GM12878 (cell line): ENCODE data around the gene SELPLG. TPM values are rescaled to one million over a fixed set of nuclear protein-coding genes. Genes with fewer than 3 reads are reported as not detected.
A peak's percentile ranks its signal among the peaks of the same experiment; 100 is the strongest.

Experiments used
- ATAC-seq: fragments of 200-7000 bp; cut with Tn5 transposase; 3 replicates; pipeline ENCODE4 v1.9.1; 2020; ENCODE audit warnings: mild to moderate bottlenecking, moderate library complexity
- BruUV-seq: library from RNA; stranded (reverse); fragments of 400-500 nt; replicated peaks from 2 replicates; lab custom pipeline; 2021; lab: Mats Ljungman, UMichigan
- CTCF ChIA-PET: fragments of 300-600 bp; sonication (Branson Sonifier 250); formaldehyde crosslinking; extraction: SDS; loops from one replicate; lab custom pipeline; 2021; ENCODE audit warnings: inconsistent platforms; lab: Yijun Ruan, JAX
- POLR2A ChIA-PET: fragments of 350-600 bp; formaldehyde crosslinking; extraction: SDS; loops from one replicate; lab custom pipeline; 2021; ENCODE audit warnings: inconsistent platforms; lab: Charles Lee
- RAD21 ChIA-PET: fragments of 300-600 bp; sonication (Branson Sonifier 250); formaldehyde crosslinking; loops from one replicate; lab custom pipeline; 2023; ENCODE audit warnings: antibody characterized with exemption; ENCODE audit not compliant: unreplicated experiment; lab: Charles Lee
- SMC1A ChIA-PET: fragments of 300-600 bp; sonication (Branson Sonifier 250); formaldehyde crosslinking; loops from one replicate; lab custom pipeline; 2023; ENCODE audit not compliant: unreplicated experiment, uncharacterized antibody; lab: Charles Lee
- DNase-seq: peaks from one replicate; pipeline ENCODE4 v3.0.0-alpha.2; 2011; ENCODE audit warnings: low read depth, low spot score
- FAIRE-seq: peaks from 3 replicates; lab custom pipeline; 2011; peaks lifted over from hg19 to GRCh38; lab: Jason Lieb, UNC
- H2AFZ ChIP-seq: 2 replicates; pipeline ENCODE4 v1.6.0; 2011; ENCODE audit warnings: low read depth, low read length, control low read depth; ENCODE audit not compliant: control insufficient read depth
- H3K27ac ChIP-seq: 2 replicates; pipeline ENCODE4 v1.5.1; 2011; ENCODE audit warnings: control low read depth; ENCODE audit not compliant: control insufficient read depth, insufficient read depth
- H3K27me3 ChIP-seq, 2 experiments: replicated peaks in 1 of 2; 2 replicates each; pipeline versions ENCODE4 v1.6.0 to v1.6.1; 2011; ENCODE audit warnings: low read length in 1 of 2; ENCODE audit not compliant: control insufficient read depth in 2 of 2, insufficient read depth in 2 of 2
- H3K36me3 ChIP-seq, 2 experiments: 2 replicates each; pipeline ENCODE4 v1.5.1; 2011; ENCODE audit warnings: low read length in 1 of 2; ENCODE audit not compliant: control insufficient read depth in 2 of 2, insufficient read depth in 2 of 2
- H3K4me1 ChIP-seq: 2 replicates; pipeline ENCODE4 v1.6.1; 2011; ENCODE audit warnings: mild to moderate bottlenecking, low read length, moderate library complexity, mixed read lengths; ENCODE audit not compliant: control insufficient read depth, insufficient read depth
- H3K4me2 ChIP-seq: 2 replicates; pipeline ENCODE4 v1.6.0; 2011; ENCODE audit warnings: control low read depth; ENCODE audit not compliant: control insufficient read depth, insufficient read depth
- H3K4me3 ChIP-seq: fragments of 200-600 bp; sonication (generic); 2 replicates; pipeline ENCODE4 v1.5.1; 2016
- H3K79me2 ChIP-seq: 2 replicates; pipeline ENCODE4 v1.6.0; 2011; ENCODE audit warnings: low read length; ENCODE audit not compliant: control insufficient read depth, insufficient read depth
- H3K9ac ChIP-seq: 2 replicates; pipeline ENCODE4 v1.8.0; 2011; ENCODE audit warnings: low read length, control low read depth, mixed read lengths; ENCODE audit not compliant: control insufficient read depth, insufficient read depth
- H3K9me3 ChIP-seq: replicated peaks from 3 replicates; pipeline ENCODE4 v1.5.1; 2011; ENCODE audit warnings: mild to moderate bottlenecking, low read length; ENCODE audit not compliant: control insufficient read depth, insufficient read depth
- H4K20me1 ChIP-seq: 2 replicates; pipeline ENCODE4 v1.6.0; 2011; ENCODE audit not compliant: control insufficient read depth, insufficient read depth
- ATF7 ChIP-seq: fragments of 450-650 bp; IDR thresholded peaks from 2 replicates; pipeline ENCODE4 v1.6.1; 2016; ENCODE audit warnings: low read depth, mild to moderate bottlenecking
- CHD2 ChIP-seq: IDR thresholded peaks from 2 replicates; pipeline ENCODE4 v1.6.1; 2011; ENCODE audit warnings: low read depth, low read length, improper control_type of control experiment, borderline replicate concordance
- DPF2 ChIP-seq: fragments of 450-650 bp; IDR thresholded peaks from 2 replicates; pipeline ENCODE4 v1.6.1; 2017; ENCODE audit warnings: mild to moderate bottlenecking
- ESRRA ChIP-seq: IDR thresholded peaks from 2 replicates; pipeline ENCODE4 v1.6.1; 2012; ENCODE audit warnings: mild to moderate bottlenecking, low read length, improper control_type of control experiment
- GATAD2B ChIP-seq: fragments of 450-650 bp; conservative IDR thresholded peaks from 2 replicates; pipeline ENCODE4 v1.6.1; 2017; ENCODE audit warnings: low read depth, mild to moderate bottlenecking, moderate library complexity
- HDAC2 ChIP-seq: fragments of 200-600 bp; sonication (generic); IDR thresholded peaks from 2 replicates; pipeline ENCODE4 v1.6.1; 2017
- HDAC6 ChIP-seq: fragments of 200-600 bp; sonication (generic); IDR thresholded peaks from one replicate; pipeline ENCODE4 v1.8.0; 2017; ENCODE audit warnings: antibody characterized with exemption; ENCODE audit not compliant: unreplicated experiment
- IKZF1 ChIP-seq: fragments of 450-650 bp; conservative IDR thresholded peaks from 2 replicates; pipeline ENCODE4 v1.6.1; 2017; ENCODE audit warnings: antibody characterized with exemption, mild to moderate bottlenecking
- POU2F2 ChIP-seq: IDR thresholded peaks from 3 replicates; pipeline ENCODE4 v1.6.1; 2011; ENCODE audit warnings: low read depth, mild to moderate bottlenecking, low read length, borderline replicate concordance
- WRNIP1 ChIP-seq: IDR thresholded peaks from 2 replicates; pipeline ENCODE4 v1.6.1; 2011; ENCODE audit warnings: low read depth, low read length, improper control_type of control experiment, borderline replicate concordance
- WGBS: methylation state at CpG from one replicate; pipeline ENCODE4 v1.1.6; 2016; ENCODE audit warnings: low lambda C conversion rate; ENCODE audit not compliant: insufficient replicate concordance, insufficient coverage; ENCODE audit errors: missing lambda C conversion rate; 5-methylcytosine and 5-hydroxymethylcytosine counted together
- in situ Hi-C: fragments of 300-500 bp; cut with MboI; formaldehyde crosslinking; loops from 9 replicates; pipeline ENCODE4 v1.14.3; 2018; ENCODE audit warnings: mixed read lengths
- intact Hi-C: fragments of 100-400 bp; cut with micrococcal nuclease; formaldehyde crosslinking; loops from one replicate; pipeline ENCODE4 v1.14.2; 2022; ENCODE audit not compliant: unreplicated experiment
- polyA plus RNA-seq, 11 experiments: library from polyadenylated mRNA; depleted of rRNA in 4 of 11; unstranded in 6 of 11; stranded (reverse) in 5 of 11; fragments of >200 nt; fragmentation: Nextera tagmentation in 4 of 11; fragmentation: Illumina TruSeq in 1 of 11; extraction: Ambion mirVana in 4 of 11; extraction: Trizol in 1 of 11; gene quantifications; 1 replicate in 1 of 11; 2 replicates in 10 of 11; pipeline versions ENCODE4 v1.2.1 to v1.2.3, GENCODE V29; 2011 to 2016; ENCODE audit warnings: inconsistent platforms in 2 of 11, missing spikeins in 2 of 11, low read depth in 1 of 11
- total RNA-seq, 4 experiments: library from RNA; depleted of rRNA in 3 of 4; stranded (reverse); fragments of >200 nt in 3 of 4; fragmentation: Illumina TruSeq in 1 of 4; extraction: Trizol in 1 of 4; gene quantifications; 2 replicates each; pipeline versions ENCODE4 v1.2.1 to v1.2.3, GENCODE V29; 2013 to 2021
- TF ChIP-seq, protein P1 (sequence below): IDR thresholded peaks from 2 replicates; pipeline ENCODE4 v1.6.1; 2011; ENCODE audit warnings: borderline replicate concordance, low read depth, mild to moderate bottlenecking, moderate library complexity, mixed read lengths, low read length; ENCODE audit not compliant: insufficient read depth; ENCODE audit errors: extremely low read length
- TF ChIP-seq, protein P2 (sequence below): fragments of 450-650 bp; IDR thresholded peaks from 2 replicates; pipeline ENCODE4 v1.6.1; 2018; ENCODE audit warnings: mild to moderate bottlenecking, low read depth, moderate library complexity; ENCODE audit not compliant: partially characterized antibody
- TF ChIP-seq, protein P3 (sequence below): fragments of 450-650 bp; IDR thresholded peaks from 2 replicates; pipeline ENCODE4 v1.6.1; 2017; ENCODE audit warnings: mild to moderate bottlenecking, moderate library complexity
- TF ChIP-seq, protein P4 (sequence below): fragments of 450-650 bp; IDR thresholded peaks from 2 replicates; pipeline ENCODE4 v1.6.1; 2017; ENCODE audit warnings: low read depth, mild to moderate bottlenecking, moderate library complexity

SELPLG gene
- total and polyA plus RNA-seq, 10 of the 15 experiments (the other 5 are each of a cell fraction or from before 2014, with no cell fraction given) = 3.2 to 32.3 (median 23.9) TPM

DNA sequence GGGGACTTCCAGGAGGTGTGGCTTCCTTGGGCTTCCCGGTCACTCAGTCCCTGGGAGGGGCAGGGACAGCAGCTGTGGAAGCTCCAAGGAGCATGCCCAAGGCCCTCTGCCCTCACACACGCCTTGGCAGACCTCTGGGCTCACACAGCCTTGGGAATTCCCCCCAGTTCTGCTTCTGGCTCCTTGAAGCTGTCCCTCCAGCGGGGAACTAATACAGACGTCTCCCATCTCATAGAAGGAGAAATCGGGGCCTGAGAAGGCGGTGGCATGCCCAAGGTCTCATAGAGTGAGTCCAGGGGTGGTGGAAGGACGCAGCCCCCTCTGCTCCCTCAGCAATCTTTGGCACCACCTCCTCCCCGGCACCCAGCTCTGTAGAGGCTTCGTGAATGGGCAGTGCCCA, 20.1 kb downstream of the SELPLG start:
- SMC1A ChIA-PET = interaction anchor here (0.9 to 11.4 kb wide), 3 partner anchors 24 to 51 kb away, joined by 3 to 718 read pairs (median 6); partner anchors contain the start of genes ISCU and SART3
- TF ChIP-seq HDAC2 (no peak), ATF7 (no peak), ESRRA (no peak), CHD2 (no peak), POU2F2 (no peak), GATAD2B (peak; percentile 64; the same call in 1 of the 2 replicates), IKZF1 (peak; percentile 60; the same call in 1 of the 2 replicates), WRNIP1 (no peak), HDAC6 (no peak), DPF2 (peak; percentile 30; the same call in 1 of the 2 replicates)
- TF ChIP-seq, protein P1, sequence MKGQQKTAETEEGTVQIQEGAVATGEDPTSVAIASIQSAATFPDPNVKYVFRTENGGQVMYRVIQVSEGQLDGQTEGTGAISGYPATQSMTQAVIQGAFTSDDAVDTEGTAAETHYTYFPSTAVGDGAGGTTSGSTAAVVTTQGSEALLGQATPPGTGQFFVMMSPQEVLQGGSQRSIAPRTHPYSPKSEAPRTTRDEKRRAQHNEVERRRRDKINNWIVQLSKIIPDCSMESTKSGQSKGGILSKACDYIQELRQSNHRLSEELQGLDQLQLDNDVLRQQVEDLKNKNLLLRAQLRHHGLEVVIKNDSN = no peak
- TF ChIP-seq, protein P2, sequence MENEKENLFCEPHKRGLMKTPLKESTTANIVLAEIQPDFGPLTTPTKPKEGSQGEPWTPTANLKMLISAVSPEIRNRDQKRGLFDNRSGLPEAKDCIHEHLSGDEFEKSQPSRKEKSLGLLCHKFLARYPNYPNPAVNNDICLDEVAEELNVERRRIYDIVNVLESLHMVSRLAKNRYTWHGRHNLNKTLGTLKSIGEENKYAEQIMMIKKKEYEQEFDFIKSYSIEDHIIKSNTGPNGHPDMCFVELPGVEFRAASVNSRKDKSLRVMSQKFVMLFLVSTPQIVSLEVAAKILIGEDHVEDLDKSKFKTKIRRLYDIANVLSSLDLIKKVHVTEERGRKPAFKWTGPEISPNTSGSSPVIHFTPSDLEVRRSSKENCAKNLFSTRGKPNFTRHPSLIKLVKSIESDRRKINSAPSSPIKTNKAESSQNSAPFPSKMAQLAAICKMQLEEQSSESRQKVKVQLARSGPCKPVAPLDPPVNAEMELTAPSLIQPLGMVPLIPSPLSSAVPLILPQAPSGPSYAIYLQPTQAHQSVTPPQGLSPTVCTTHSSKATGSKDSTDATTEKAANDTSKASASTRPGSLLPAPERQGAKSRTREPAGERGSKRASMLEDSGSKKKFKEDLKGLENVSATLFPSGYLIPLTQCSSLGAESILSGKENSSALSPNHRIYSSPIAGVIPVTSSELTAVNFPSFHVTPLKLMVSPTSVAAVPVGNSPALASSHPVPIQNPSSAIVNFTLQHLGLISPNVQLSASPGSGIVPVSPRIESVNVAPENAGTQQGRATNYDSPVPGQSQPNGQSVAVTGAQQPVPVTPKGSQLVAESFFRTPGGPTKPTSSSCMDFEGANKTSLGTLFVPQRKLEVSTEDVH = no peak
- TF ChIP-seq, protein P3, sequence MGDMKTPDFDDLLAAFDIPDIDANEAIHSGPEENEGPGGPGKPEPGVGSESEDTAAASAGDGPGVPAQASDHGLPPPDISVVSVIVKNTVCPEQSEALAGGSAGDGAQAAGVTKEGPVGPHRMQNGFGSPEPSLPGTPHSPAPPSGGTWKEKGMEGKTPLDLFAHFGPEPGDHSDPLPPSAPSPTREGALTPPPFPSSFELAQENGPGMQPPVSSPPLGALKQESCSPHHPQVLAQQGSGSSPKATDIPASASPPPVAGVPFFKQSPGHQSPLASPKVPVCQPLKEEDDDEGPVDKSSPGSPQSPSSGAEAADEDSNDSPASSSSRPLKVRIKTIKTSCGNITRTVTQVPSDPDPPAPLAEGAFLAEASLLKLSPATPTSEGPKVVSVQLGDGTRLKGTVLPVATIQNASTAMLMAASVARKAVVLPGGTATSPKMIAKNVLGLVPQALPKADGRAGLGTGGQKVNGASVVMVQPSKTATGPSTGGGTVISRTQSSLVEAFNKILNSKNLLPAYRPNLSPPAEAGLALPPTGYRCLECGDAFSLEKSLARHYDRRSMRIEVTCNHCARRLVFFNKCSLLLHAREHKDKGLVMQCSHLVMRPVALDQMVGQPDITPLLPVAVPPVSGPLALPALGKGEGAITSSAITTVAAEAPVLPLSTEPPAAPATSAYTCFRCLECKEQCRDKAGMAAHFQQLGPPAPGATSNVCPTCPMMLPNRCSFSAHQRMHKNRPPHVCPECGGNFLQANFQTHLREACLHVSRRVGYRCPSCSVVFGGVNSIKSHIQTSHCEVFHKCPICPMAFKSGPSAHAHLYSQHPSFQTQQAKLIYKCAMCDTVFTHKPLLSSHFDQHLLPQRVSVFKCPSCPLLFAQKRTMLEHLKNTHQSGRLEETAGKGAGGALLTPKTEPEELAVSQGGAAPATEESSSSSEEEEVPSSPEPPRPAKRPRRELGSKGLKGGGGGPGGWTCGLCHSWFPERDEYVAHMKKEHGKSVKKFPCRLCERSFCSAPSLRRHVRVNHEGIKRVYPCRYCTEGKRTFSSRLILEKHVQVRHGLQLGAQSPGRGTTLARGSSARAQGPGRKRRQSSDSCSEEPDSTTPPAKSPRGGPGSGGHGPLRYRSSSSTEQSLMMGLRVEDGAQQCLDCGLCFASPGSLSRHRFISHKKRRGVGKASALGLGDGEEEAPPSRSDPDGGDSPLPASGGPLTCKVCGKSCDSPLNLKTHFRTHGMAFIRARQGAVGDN = peak; percentile 72
- TF ChIP-seq, protein P4, sequence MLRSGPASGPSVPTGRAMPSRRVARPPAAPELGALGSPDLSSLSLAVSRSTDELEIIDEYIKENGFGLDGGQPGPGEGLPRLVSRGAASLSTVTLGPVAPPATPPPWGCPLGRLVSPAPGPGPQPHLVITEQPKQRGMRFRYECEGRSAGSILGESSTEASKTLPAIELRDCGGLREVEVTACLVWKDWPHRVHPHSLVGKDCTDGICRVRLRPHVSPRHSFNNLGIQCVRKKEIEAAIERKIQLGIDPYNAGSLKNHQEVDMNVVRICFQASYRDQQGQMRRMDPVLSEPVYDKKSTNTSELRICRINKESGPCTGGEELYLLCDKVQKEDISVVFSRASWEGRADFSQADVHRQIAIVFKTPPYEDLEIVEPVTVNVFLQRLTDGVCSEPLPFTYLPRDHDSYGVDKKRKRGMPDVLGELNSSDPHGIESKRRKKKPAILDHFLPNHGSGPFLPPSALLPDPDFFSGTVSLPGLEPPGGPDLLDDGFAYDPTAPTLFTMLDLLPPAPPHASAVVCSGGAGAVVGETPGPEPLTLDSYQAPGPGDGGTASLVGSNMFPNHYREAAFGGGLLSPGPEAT = peak; percentile 46

More for the DNA sequence above, 20.1 kb downstream of the SELPLG start:
- intact Hi-C loops (no loop called here), in situ Hi-C loops (no loop called here)
- FAIRE-seq = no peak
- DNase-seq = no peak
- WGBS = 47% methylated on average over 9 of the region's 9 CpGs
- peak overlapping the region; percentile 65 for H3K27ac ChIP-seq
- peak overlapping the region; percentile 33 for H2AFZ ChIP-seq
- H3K79me2 ChIP-seq = no peaks in the 10 kb centered on the region
- H4K20me1 ChIP-seq = no peaks in the 10 kb centered on the region
- no peaks in the 10 kb centered on the region for H3K36me3 ChIP-seq
- H3K9me3 ChIP-seq = peaks cover 13% of the 10 kb centered on the region; the same call in 2 of the 3 replicates
- peaks cover 67% of the 10 kb centered on the region for H3K4me1 ChIP-seq
- ChIA-PET RAD21 (interaction anchor here (1.1 to 15.9 kb wide), 4 partner anchors 21 to 337 kb away, joined by 3 to 633 read pairs (median 5); partner anchors contain the start of genes ISCU, SART3 and SELPLG), CTCF (interaction anchor here (1.6 to 17.2 kb wide), 2 partner anchors 22 to 46 kb away, joined by 3 to 866 read pairs; partner anchors contain the start of genes ISCU and SART3), POLR2A (interaction anchor here (1.1 to 6.1 kb wide), 6 partner anchors 21 to 46 kb away, joined by 3 to 73 read pairs (median 4); partner anchors contain the start of gene SELPLG)
- peak overlapping the region; percentile 50; the same call in 1 of the 2 replicates for H3K9ac ChIP-seq
- H3K27me3 ChIP-seq = no peaks in the 10 kb centered on the region
- peak; percentile 16 for ATAC-seq
- H3K4me2 ChIP-seq = peak overlapping the region; percentile 30; the same call in 1 of the 2 replicates
- H3K4me3 ChIP-seq = no peak overlapping the region
- no TSS peak for BruUV-seq
